Smooth muscle cell of the brain vasculature (primary cell): ENCODE results near the gene MTG1.
"Not testable (repeated sequence)": the region's sequence is repeated elsewhere in the genome, so short reads cannot be mapped to it uniquely, and the experiment has no call there.

Experiments
- DNase-seq: peaks from one replicate; pipeline ENCODE4 v3.0.0-alpha.2; 2012; ENCODE audit warnings: low read depth, low spot score

MTG1 gene

DNA sequence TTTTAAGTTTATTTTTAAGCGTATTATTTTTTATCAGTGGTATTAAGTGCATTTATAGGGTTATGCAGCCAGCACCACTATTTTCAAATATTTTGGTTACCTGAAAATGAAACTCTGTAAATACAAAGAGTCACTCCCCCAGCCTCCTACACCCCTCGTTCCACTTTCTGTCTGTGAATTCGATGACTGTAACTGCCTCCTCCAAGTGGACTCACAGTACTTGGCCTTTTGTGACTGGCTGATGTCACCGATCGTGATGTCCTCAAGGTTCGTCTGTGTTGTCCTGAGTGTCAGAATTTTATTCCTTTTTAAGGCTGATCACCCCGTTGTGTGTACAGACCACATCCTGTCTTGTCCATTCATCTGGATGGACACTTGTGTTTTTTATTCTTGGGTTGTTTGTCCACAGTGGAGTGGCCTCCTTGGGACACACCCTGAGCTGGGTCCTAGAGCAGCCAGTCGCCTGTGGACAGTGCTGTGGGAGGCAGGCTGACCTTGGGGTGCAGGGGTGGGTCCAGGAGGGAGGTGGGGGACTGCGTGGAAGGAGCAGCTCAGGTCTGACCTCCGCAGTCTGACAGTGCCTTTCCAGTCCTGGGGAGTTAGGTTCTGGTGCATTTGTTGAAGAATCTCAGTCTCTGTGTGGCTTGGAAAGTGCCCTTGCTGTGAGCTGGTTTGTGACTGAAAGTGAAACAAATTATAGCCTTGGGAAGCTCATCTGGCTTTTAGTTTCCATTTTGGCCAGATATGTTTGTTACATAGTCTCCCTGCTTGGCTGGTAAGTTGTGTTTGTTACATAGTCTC, 6.9 kb downstream of the MTG1 start:
- no peak for DNase-seq

DNA sequence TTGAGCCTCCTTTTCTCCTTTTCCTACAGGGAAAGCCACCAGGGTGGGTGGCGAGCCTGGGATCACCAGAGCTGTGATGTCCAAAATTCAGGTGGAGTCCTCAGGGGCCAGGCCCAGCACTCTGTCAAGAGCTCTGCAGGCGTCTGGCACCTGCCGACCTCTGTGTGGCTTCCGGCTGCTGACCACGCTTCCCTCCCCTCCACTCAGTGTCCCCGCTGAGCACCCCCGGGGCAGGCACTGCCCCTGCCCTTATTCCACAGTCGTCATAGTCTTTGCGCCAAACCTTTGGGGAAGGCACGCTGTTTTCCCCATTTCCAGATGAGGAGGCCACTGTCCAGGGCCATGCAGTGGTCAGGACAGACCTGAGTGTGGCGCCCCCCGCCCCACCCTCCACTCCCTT, 7.5 kb downstream of the MTG1 start:
- DNase-seq, result no peak

- DNase-seq, result no peak
These were observed 8.2 kb downstream of the MTG1 start for GRCh38 chr10:133401981-133402725.

DNA sequence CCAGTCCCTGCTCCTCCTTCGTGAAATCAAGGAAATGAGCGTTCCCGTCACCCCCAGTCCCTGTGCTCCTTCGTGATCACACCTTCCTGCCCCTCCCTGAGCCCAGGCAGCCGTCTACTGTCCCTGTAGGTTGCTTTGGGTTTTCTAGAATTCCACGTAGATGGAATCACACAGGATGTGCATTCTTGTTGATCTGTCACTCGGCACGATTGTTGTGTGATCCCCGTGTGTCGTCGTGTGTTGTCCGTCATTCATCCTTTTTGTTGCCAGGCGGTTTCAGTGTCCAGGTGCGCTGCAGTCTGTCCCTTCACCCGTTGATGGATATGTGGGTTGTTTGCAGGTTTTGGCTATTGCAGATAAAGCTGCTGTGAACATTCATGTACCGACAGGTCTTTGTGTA, 9.4 kb downstream of the MTG1 start:
- DNase-seq, result no peak

- no peak for DNase-seq
These were observed 9.8 kb downstream of the MTG1 start for GRCh38 chr10:133403784-133404183.

GRCh38 chr10:133405272-133405671, 11.3 kb downstream of the MTG1 start:
- no peak for DNase-seq

- no peak for DNase-seq
These were observed 12.0 kb downstream of the MTG1 start for GRCh38 chr10:133405844-133406527.

DNA sequence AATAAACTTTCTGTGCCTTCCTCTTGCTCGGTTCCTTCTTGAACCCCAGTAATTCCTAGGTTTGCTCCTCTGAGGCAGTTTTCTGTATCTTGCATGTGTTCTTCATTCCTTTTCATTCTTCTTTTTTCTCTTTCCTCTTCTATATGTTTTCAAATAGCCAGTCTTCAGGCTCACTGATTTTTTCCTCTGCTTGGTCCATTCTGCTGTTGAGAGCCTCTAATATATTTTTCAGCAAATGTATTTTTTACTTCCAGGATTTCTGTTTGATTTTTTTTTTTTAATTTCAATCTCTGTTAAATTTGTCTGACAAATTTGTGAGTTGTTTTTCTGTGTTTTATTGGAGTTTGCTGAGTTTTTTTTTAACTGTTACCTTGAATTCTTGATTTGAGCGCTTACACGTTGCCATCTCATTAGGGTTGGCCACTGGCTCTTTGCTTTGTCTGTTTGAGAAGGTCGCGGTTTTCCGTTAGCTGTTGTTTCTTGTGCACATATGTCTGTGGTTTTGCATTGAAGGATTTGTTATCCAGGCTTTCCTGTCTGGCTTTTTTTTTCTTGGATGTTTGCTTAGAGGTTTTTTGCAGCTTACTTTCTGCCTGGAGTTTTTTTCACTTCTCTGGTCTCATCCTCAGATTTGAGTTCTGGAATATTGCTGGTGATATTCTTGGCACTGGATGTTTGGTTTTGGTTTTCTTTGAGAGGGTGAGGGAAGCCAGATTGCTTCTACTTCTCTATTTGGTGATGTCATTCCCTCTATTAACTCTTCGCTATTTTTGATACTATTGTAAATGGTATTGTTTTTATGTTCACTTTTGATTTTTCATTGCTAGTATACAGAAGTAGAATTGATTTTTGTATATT, 17.8 kb downstream of the MTG1 start:
- DNase-seq, result no peak

DNA sequence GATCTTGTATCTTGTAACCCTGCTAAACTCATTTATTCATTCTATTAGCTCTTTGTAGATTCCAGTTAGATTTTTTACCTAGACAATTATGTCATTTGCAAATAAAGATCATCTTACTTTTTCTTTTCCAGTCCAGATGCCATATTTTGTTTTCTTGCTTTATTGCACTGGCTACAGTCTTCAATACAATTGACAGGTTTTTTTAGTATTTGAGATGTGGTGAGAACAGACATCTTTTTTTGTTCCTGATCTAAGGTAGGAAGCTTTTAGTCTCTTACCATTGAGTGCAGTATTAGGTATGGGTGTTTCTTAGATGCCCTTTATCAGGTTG, 18.4 kb downstream of the MTG1 start:
- DNase-seq, result no peak

DNA sequence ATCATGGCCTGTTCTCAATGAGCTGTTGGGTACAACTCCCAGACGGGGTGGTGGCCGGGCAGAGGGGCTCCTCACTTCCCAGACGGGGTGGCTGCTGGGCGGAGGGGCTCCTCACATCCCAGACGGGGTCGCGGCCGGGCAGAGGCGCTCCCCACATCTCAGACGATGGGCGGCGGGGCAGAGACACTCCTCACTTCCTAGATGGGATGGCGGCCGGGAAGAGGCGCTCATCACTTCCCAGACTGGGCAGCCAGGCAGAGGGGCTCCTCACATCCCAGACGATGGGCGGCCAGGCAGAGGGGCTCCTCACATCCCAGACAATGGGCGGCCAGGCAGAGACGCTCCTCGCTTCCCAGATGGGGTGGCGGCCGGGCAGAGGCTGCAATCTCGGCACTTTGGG, 20.4 kb downstream of the MTG1 start:
- DNase-seq, result not testable (repeated sequence)

- DNase-seq, result no peak
These were observed 21.8 kb downstream of the MTG1 start for GRCh38 chr10:133415752-133416151.

- no peak for DNase-seq
These were observed 24.5 kb downstream of the MTG1 start for GRCh38 chr10:133418289-133418993.

DNA sequence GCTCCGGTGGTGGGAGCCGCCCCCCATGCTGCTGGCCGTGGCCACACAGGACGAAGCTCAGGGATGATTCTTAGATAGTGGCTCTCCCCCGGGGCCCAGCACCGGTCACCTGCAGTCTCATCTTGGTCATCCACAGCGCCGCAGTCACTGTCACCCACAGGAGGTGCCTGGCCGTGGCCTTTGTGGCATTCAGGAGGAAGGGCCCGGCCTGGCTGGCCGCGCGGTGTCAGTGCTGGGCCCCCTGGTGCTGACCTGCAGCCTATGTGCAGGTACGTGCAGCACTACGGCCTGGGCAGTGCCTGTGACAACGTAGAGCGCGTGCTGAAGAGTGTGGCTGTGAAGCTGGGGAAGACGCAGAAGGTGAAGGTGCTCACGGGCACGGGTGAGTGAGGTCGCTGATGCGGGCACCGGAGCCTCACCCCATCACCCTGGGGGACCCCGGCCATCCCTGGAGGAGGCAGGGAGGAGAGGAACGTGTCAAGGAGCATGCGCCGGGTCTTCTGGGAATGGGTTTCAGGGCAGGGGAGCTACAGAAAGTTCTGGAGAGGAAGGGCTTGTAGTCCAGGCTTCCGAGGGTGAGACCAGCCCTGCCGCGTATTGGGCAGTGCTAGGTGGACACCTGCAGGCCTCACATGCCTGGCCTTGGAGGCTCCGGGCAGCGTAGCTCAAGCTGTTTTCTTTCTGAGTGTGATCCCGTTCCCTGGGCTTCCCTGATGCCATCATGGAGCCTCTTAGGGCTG, 25.4 kb downstream of the MTG1 start:
- DNase-seq, result no peak

GRCh38 chr10:133420028-133420427, 26.1 kb downstream of the MTG1 start:
- no peak for DNase-seq

- DNase-seq, result no peak
These were observed 26.6 kb downstream of the MTG1 start for GRCh38 chr10:133420579-133420978.

DNA sequence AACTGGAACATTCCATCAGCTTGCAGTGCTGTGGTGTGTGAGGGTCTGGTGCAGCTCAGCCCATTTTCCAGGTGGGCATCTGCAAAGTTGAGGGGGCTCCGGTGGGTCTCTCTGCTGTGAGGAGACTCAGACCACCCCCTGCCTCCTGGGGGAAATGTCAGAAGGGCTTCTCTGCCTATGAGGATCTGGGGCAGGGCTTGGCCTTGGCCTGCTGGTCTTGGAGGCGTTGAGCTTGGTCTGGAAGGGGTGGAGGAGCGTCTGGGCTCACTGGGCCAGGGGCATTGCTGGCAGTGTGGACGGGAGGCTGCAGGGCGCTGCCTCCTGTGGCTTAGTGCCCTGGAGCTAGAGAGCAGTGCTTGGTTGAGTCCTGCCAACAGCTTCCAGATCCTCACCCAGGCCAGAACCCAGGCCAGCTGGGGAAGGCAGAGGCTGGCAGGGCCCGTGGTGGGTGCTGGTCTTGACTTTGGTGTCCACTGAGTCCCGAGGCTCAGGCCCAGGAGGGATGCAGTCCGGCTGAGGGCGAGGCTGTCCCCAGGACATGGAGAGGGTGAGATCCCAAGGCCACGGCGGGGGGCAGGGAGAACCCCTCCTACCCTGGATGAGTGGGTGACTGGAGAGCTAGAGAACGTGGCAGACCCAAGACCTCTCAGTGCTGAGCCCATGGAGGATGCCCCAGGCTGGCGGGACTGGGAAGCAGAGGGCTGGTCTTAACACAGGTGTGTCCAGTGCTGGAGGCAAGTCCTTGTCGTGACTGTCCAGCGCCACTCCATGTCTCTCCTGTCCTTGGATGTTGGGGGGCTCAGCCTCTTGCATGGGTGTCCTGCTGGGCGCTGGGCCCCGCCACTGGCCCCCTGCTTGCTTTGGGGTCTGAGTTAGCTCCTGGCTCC, 27.6 kb downstream of the MTG1 start:
- DNase-seq, result no peak

DNA sequence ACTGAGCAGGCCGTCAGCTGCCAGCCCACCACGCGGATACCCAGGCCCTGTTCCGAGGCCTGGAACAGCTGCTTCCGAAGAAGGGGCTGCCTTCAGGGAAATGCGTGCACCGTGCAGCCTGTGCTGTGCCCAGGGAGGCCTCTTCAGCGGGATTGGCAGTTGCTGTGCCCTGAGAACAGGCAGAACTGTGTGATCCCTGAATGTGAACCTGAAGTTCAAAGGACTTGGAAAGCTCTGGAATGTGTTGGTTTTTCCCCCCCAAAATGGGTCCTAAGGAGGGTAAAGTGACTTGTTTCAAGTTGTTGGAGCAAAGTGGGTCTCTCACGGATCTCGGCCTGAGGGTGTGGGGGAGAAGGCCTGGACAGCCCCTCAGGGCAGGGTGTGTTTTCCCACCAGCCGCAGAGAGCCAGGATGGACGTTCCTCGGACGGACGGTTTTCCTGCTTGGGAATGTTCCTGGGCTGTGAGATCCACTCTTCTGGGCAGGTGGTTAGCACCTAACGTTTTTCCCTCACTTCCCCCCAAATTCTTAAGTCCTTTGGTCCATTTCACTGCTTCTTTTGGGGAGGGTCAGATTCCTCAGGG, 28.4 kb downstream of the MTG1 start:
- no peak for DNase-seq

GRCh38 chr10:133422807-133423771, 29.1 kb downstream of the MTG1 start:
- no peak for DNase-seq
